Esophagus muscularis mucosa (tissue), 4 donors: Measurements from ENCODE around the gene TUSC2. TPM values are rescaled to one million over a fixed set of nuclear protein-coding genes. Genes with fewer than 3 reads are reported as not detected.
A peak's percentile ranks its signal among the peaks of the same experiment; 100 is the strongest.

Source experiments
- DNase-seq: peaks from one replicate; pipeline ENCODE4 v3.0.0-alpha.2; 2017; ENCODE audit errors: extremely low spot score
- H3K27ac ChIP-seq, 4 donors: fragments of 200-600 bp; sonication (generic); replicated peaks in 1 of 4; 1 replicate in 3 of 4; 2 replicates in 1 of 4; pipeline ENCODE4 v1.5.1; 2016 to 2019; ENCODE audit warnings: mild to moderate bottlenecking in 1 of 4
- H3K27me3 ChIP-seq, 4 donors: fragments of 200-600 bp; sonication (generic); one replicate each; pipeline versions ENCODE4 v1.5.1 to v1.6.0; 2016 to 2019
- H3K36me3 ChIP-seq, 4 donors: fragments of 200-600 bp; sonication (generic); one replicate each; pipeline ENCODE4 v1.5.1; 2016 to 2019
- H3K4me1 ChIP-seq, 4 donors: fragments of 200-600 bp; sonication (generic); one replicate each; pipeline ENCODE4 v1.5.1; 2016 to 2019
- H3K4me3 ChIP-seq, 4 donors: fragments of 200-600 bp; sonication (generic); 1 replicate in 2 of 4; 2 replicates in 2 of 4; pipeline ENCODE4 v1.5.1; 2016 to 2019; ENCODE audit warnings: mild to moderate bottlenecking in 4 of 4, moderate library complexity in 1 of 4
- H3K9me3 ChIP-seq, 4 donors: fragments of 200-600 bp; sonication (generic); 1 replicate in 3 of 4; 2 replicates in 1 of 4; pipeline ENCODE4 v1.5.1; 2016 to 2019
- CTCF ChIP-seq, 3 experiments: fragments of 200-600 bp in 2 of 3; fragments of 450-650 bp in 1 of 3; sonication (generic) in 2 of 3; IDR thresholded peaks; one replicate each; pipeline ENCODE4 v1.5.1; 2017 to 2019; ENCODE audit warnings: antibody characterized with exemption in 3 of 3, mild to moderate bottlenecking in 2 of 3, moderate library complexity in 1 of 3
- EP300 ChIP-seq: sonication (generic); formaldehyde crosslinking; IDR thresholded peaks from one replicate; pipeline ENCODE4 v1.6.1; 2017; ENCODE audit warnings: antibody characterized with exemption
- POLR2A ChIP-seq: fragments of 450-650 bp; IDR thresholded peaks from one replicate; pipeline ENCODE4 v1.6.1; 2017; ENCODE audit warnings: antibody characterized with exemption, moderate library complexity, mild to moderate bottlenecking, low read depth
- POLR2AphosphoS5 ChIP-seq, 2 donors: sonication (generic); formaldehyde crosslinking; IDR thresholded peaks; one replicate each; pipeline ENCODE4 v1.6.1; 2017; ENCODE audit warnings: antibody characterized with exemption in 2 of 2
- WGBS: methylation state at CpG from one replicate; pipeline ENCODE4 v1.1.5; 2018; 5-methylcytosine and 5-hydroxymethylcytosine counted together
- intact Hi-C: fragments of 100-400 bp; cut with DNase I; formaldehyde crosslinking; loops from one replicate; pipeline ENCODE4 v1.15.1; 2023
- total RNA-seq, 4 donors: library from RNA; depleted of rRNA; stranded (reverse); fragments of >200 nt; gene quantifications; one replicate each; pipeline versions ENCODE4 v1.1.0 to v1.2.1, GENCODE V29; 2016

Gene TUSC2
- total RNA-seq, 4 donors from 2014 or later, result 18.7 to 40.6 (median 37.5) TPM

- TF ChIP-seq POLR2AphosphoS5 (IDR thresholded peaks at IDR 0.05) (no peak), EP300 (no peak)
- H3K4me3 ChIP-seq, result peak overlapping the region; percentile 12 to 86 (median 78)
- H3K4me1 ChIP-seq, result peaks cover 50 to 88% (median 82%) of the 10 kb centered on the region in 4 donors
- peaks cover 10 to 46% (median 40%) of the 10 kb centered on the region in 4 donors for H3K36me3 ChIP-seq
- DNase-seq, result no peak
- H3K27me3 ChIP-seq, result no peaks in the 10 kb centered on the region
- intact Hi-C loops, result no loop called here
- H3K9me3 ChIP-seq, result no peaks in the 10 kb centered on the region
- 46% methylated on average over 4 of the region's 4 CpGs for WGBS
- peak overlapping the region; percentile 93 to 95 (median 93) for H3K27ac ChIP-seq
Observed at GRCh38 chr3:50323092-50323600, 4.9 kb downstream of the TUSC2 start.

GRCh38 chr3:50322386-50323091, 5.5 kb downstream of the TUSC2 start, which contains the start of gene HYAL2:
TSS of gene HYAL2 (minus strand) at chr3:50322745. CDS start at chr3:50320489, 2,256 bp downstream.
- H3K27me3 ChIP-seq, result no peaks in the 10 kb centered on the region
- intact Hi-C loops, result no loop called here
- H3K36me3 ChIP-seq, result peaks cover 10 to 52% (median 46%) of the 10 kb centered on the region in 4 donors
- H3K4me1 ChIP-seq, result peaks cover 55 to 91% (median 85%) of the 10 kb centered on the region in 4 donors
- peak within 1 kb of the TSS; percentile 93 to 95 (median 93) for H3K27ac ChIP-seq
- WGBS, result 48% methylated on average over 19 of the region's 31 CpGs
- H3K9me3 ChIP-seq, result no peaks in the 10 kb centered on the region
- peak within 1 kb of the TSS; percentile 72 to 88 (median 84) for H3K4me3 ChIP-seq
- DNase-seq, result no peak
- TF ChIP-seq CTCF (IDR thresholded peaks at IDR 0.05) (no peak), POLR2AphosphoS5 (IDR thresholded peaks at IDR 0.05) (peak; percentile 62 to 66), POLR2A (no peak), EP300 (no peak)

- no peaks in the 10 kb centered on the region for H3K9me3 ChIP-seq
- peaks cover 55 to 91% (median 84%) of the 10 kb centered on the region in 4 donors for H3K4me1 ChIP-seq
- intact Hi-C loops, result no loop called here
- peaks cover 10 to 56% (median 51%) of the 10 kb centered on the region in 4 donors for H3K36me3 ChIP-seq
- DNase-seq, result no peak
- WGBS, result 28% methylated on average over 6 of the region's 14 CpGs
- peak overlapping the region; percentile 93 to 95 (median 93) for H3K27ac ChIP-seq
- TF ChIP-seq POLR2A, result no peak
- TF ChIP-seq CTCF (IDR thresholded peaks at IDR 0.05), result no peak
- TF ChIP-seq POLR2AphosphoS5 (IDR thresholded peaks at IDR 0.05), result no peak
- no peak for TF ChIP-seq EP300
- H3K27me3 ChIP-seq, result no peaks in the 10 kb centered on the region
- H3K4me3 ChIP-seq, result peak overlapping the region; percentile 72 to 88 (median 84)
Observed at GRCh38 chr3:50322115-50322385, 6.0 kb downstream of the TUSC2 start.

GRCh38 chr3:50321336-50322114, 6.5 kb downstream of the TUSC2 start:
- intact Hi-C loops, result no loop called here
- TF ChIP-seq EP300 (no peak), CTCF (IDR thresholded peaks at IDR 0.05) (peak; percentile 40 to 64 (median 48)), POLR2AphosphoS5 (IDR thresholded peaks at IDR 0.05) (peak in 1 of 2 donors; percentile 58), POLR2A (no peak)
- whole genome bisulfite sequencing, result 10% methylated on average over 7 of the region's 59 CpGs
- no peaks in the 10 kb centered on the region for H3K27me3 ChIP-seq
- no peaks in the 10 kb centered on the region for H3K9me3 ChIP-seq
- peak overlapping the region; percentile 93 to 95 (median 93) for H3K27ac ChIP-seq
- H3K36me3 ChIP-seq, result peaks cover 10 to 59% (median 52%) of the 10 kb centered on the region in 4 donors
- peaks cover 56 to 91% (median 84%) of the 10 kb centered on the region in 4 donors for H3K4me1 ChIP-seq
- DNase-seq, result peak; percentile 97
- H3K4me3 ChIP-seq, result peak overlapping the region; percentile 72 to 88 (median 84)

GRCh38 chr3:50320853-50321335, 7.1 kb downstream of the TUSC2 start:
- WGBS, result 0% methylated on average over 17 of the region's 45 CpGs
- DNase-seq, result no peak
- TF ChIP-seq POLR2AphosphoS5 (IDR thresholded peaks at IDR 0.05) (peak in 1 of 2 donors; percentile 47), CTCF (IDR thresholded peaks at IDR 0.05) (no peak), EP300 (no peak), POLR2A (no peak)
- H3K4me1 ChIP-seq, result peaks cover 56 to 90% (median 83%) of the 10 kb centered on the region in 4 donors
- peaks cover 4 to 61% (median 52%) of the 10 kb centered on the region in 4 donors for H3K36me3 ChIP-seq
- H3K27me3 ChIP-seq, result no peaks in the 10 kb centered on the region
- intact Hi-C loops, result no loop called here
- H3K9me3 ChIP-seq, result no peaks in the 10 kb centered on the region
- H3K4me3 ChIP-seq, result peak overlapping the region; percentile 72 to 88 (median 84)
- peak overlapping the region; percentile 93 to 95 (median 93) for H3K27ac ChIP-seq
